GM12865 (cell line): ENCODE data around the gene UNC50.

Experiments used
- DNase-seq: peaks from one replicate; pipeline ENCODE4 v3.0.0; 2010; ENCODE audit warnings: low read depth
- H3K4me3 ChIP-seq: 2 replicates; pipeline ENCODE4 v1.5.1; 2011; ENCODE audit warnings: mild to moderate bottlenecking, low read depth, low read length, control low read depth
- TF ChIP-seq, protein P1 (sequence below): IDR thresholded peaks from 2 replicates; pipeline ENCODE4 v1.5.1; 2011; ENCODE audit warnings: low read length, control low read depth, low read depth, inconsistent platforms; ENCODE audit not compliant: insufficient read depth; ENCODE audit errors: missing control alignments

Gene UNC50

DNA sequence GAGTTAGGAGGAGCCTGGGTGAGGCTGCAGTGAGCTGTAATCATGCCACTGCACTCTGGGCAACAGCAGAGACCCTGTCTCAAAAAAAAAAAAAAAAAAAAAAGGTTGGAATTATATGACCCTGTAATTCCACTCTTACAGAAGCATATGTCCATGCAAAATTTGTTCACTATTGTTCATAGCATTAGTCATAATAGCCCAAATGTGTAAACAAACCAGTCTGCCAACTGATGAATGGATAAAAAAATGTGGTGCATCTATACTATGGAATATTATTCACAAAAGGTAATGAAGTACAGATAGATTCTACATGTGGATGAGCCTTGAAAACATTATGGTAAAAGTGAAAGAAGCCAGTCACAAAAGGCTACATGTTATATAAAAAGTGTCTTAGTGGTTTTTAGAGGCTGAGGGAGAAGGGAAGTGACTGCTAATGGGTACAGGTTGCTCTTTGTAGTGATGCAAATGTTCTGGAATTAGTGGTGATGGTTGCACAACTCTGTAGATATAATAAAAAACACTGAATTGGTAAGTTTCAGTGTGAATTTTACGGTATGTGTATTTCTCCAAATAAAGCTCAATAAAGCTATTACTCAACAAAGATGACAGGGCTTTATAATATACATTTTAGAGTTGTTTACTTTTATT is 9.5 kb upstream of the UNC50 start:
- no peak for DNase-seq
- TF ChIP-seq, protein P1, sequence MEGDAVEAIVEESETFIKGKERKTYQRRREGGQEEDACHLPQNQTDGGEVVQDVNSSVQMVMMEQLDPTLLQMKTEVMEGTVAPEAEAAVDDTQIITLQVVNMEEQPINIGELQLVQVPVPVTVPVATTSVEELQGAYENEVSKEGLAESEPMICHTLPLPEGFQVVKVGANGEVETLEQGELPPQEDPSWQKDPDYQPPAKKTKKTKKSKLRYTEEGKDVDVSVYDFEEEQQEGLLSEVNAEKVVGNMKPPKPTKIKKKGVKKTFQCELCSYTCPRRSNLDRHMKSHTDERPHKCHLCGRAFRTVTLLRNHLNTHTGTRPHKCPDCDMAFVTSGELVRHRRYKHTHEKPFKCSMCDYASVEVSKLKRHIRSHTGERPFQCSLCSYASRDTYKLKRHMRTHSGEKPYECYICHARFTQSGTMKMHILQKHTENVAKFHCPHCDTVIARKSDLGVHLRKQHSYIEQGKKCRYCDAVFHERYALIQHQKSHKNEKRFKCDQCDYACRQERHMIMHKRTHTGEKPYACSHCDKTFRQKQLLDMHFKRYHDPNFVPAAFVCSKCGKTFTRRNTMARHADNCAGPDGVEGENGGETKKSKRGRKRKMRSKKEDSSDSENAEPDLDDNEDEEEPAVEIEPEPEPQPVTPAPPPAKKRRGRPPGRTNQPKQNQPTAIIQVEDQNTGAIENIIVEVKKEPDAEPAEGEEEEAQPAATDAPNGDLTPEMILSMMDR: no peak

DNA sequence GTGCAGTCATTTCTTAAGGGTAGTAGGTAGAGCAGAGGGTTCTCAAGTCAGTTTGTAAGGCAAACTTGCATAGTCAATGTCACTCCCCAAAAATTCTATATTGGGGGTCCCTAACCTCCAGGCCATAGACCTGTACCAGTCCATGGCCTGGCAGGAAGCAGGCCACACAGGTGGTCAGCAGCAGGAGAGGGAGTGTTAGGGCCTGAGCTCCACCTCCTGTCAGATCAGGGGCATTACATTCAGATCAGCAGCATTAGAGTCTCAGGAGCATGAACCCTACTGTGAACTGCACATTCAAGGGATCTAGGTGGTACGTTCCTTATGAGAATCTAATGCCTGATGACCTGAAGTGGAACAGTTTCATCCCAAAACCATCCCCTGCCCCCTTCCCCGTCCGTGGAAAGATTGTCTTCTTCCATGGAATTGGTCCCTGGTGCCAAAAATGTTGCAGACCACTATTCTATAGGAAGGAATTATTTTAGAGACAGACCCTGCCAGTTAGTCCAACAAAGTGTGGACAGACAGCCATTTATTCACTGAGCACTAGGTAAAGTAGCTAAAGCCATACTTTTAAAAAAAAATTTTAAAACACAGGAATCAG is 6.8 kb upstream of the UNC50 start:
- H3K4me3 ChIP-seq: no peak overlapping the region
- TF ChIP-seq, protein P1: peak; percentile 77
- peak; percentile 67 for DNase-seq

More for the DNA sequence above, 9.5 kb upstream of the UNC50 start:
- H3K4me3 ChIP-seq: no peak overlapping the region

DNA sequence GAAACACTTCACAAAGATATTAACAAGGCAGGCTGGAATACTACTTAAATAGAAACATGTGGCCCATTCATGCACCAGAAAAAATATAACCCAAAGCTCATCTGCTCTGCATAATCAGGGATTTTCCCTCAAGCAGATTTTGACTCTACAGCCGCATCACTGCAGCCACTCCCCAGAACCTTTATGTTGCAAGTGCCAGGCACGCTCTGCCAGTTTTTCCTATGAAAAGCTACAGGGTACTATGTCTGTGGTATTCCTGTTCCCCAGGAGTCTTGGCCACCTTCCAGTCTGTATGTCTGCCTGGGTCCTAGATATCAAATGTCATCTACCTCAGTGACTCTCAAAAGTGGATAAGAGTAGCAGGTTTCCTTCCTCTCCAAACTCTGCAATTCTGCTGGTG is 3.8 kb upstream of the UNC50 start:
- DNase-seq: no peak
- H3K4me3 ChIP-seq: no peak overlapping the region

DNA sequence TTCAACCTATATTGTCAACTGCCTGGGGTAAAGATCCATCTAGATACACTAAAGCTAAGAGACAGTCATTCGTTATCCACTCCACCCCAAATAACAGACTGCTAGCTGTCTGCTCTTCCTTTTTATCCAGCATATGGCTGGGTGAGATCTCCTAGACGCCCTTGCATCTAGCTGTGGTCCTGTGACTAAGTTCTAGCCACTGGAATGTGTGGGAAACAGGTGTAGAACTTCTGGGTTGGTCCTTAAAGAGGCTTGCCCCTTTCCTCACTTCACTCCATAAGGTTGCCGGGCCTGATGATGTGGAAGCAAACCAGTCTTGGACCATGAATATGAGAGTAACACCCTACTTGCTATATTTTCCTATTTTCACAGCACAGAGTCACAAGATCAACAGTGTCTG is 3.3 kb upstream of the UNC50 start:
- H3K4me3 ChIP-seq: no peak overlapping the region
- TF ChIP-seq, protein P1: no peak
- no peak for DNase-seq

More for the DNA sequence above, 3.8 kb upstream of the UNC50 start:
- TF ChIP-seq, protein P1: no peak

DNA sequence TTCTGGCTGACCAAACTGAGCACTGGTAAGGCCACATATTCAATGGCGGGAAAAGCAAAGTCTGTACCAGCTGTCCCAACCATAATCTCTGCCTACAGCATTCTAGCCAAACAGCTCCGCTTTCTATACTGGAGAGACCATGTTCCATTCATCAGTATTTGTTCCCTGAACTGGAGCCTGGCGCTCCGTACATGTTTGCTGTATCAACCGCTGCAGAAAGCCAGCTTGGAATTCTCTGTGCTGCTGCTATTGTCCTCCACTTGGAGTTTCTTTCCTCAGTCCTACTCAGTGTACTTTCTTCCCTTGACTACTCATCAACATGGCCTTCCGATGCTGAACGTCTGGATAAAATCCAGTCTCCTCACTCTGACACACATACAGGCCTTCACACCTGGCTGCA is 2.0 kb upstream of the UNC50 start:
- no peak overlapping the region for H3K4me3 ChIP-seq
- DNase-seq: no peak
- TF ChIP-seq, protein P1: no peak

DNA sequence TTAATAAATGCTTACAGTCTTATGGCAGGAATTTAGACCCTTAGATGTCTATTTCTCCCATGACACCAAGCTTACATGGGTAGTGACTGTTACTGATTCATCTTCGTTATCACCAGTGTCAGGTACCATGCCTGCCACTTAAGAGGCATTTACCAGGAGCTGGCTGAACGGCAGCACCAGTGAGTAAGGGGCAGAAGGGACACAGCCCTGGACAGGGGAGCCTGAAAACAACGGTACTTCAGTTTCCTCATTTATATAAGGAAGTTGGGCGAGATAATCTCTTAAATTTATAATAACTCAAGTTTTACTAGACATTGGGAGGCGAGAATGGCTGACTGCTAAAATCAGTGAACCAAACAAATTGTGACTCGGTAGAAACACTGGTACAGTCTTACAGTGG is 1.3 kb upstream of the UNC50 start:
- no peak for DNase-seq
- H3K4me3 ChIP-seq: peak overlapping the region; percentile 98
- TF ChIP-seq, protein P1: no peak

DNA sequence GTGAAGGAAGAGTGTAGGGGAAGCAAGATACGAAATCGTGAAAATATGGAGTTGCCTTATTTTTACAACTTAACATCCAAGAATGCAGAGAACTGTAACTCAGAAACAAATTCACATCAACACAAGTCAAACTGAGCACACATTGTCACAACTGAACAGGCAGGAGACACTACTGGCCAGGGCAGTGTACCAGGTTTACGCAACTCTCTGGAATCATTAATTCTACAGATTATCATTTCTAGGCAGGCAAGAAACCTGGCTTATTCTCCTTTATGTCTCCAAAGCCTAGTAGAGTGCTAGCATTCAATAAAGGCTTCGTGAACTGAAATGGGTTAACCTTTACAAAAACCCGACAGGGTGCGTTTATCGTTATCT is 661 bp upstream of the UNC50 start:
- TF ChIP-seq, protein P1: no peak
- peak overlapping the region; percentile 98 for H3K4me3 ChIP-seq
- DNase-seq: no peak
